Endothelial cell of umbilical vein (primary cell): Measurements from ENCODE around the gene TNPO3.

ENCODE experiments used
- EZH2 ChIP-seq: IDR thresholded peaks from 2 replicates; pipeline ENCODE4 v1.6.1; 2012; ENCODE audit warnings: borderline replicate concordance, low read depth, mild to moderate bottlenecking, moderate library complexity, low read length, inconsistent platforms; ENCODE audit not compliant: severe bottlenecking
- FOS ChIP-seq: IDR thresholded peaks from 2 replicates; pipeline ENCODE4 v1.6.1; 2011; ENCODE audit warnings: mild to moderate bottlenecking, low read length, moderate library complexity, borderline replicate concordance; ENCODE audit not compliant: insufficient read depth
- GATA2 ChIP-seq: IDR thresholded peaks from 2 replicates; pipeline ENCODE4 v1.7.0; 2011; ENCODE audit warnings: low read depth, mild to moderate bottlenecking, moderate library complexity, mixed read lengths, low read length; ENCODE audit not compliant: insufficient read length, insufficient read depth
- JUN ChIP-seq: IDR thresholded peaks from 2 replicates; pipeline ENCODE4 v1.6.1; 2011; ENCODE audit warnings: borderline replicate concordance, low read depth; ENCODE audit not compliant: insufficient read length, insufficient read depth
- MAX ChIP-seq: IDR thresholded peaks from 2 replicates; pipeline ENCODE4 v1.6.1; 2011; ENCODE audit not compliant: insufficient read depth, insufficient read length
- POLR2A ChIP-seq: IDR thresholded peaks from 2 replicates; pipeline ENCODE4 v1.6.1; 2012; ENCODE audit warnings: low read depth, mild to moderate bottlenecking, control low read depth, low read length
- TF ChIP-seq, protein P1 (sequence below), 2 donors: IDR thresholded peaks; 1 replicate in 1 of 2; 2 replicates in 1 of 2; pipeline ENCODE4 v1.5.1; 2011; ENCODE audit warnings: low read length in 2 of 2, mild to moderate bottlenecking in 2 of 2, moderate library complexity in 2 of 2, control low read depth in 1 of 2, inconsistent platforms in 1 of 2, low read depth in 1 of 2; ENCODE audit not compliant: insufficient read depth in 1 of 2; ENCODE audit errors: extremely low read depth in 1 of 2

DNA sequence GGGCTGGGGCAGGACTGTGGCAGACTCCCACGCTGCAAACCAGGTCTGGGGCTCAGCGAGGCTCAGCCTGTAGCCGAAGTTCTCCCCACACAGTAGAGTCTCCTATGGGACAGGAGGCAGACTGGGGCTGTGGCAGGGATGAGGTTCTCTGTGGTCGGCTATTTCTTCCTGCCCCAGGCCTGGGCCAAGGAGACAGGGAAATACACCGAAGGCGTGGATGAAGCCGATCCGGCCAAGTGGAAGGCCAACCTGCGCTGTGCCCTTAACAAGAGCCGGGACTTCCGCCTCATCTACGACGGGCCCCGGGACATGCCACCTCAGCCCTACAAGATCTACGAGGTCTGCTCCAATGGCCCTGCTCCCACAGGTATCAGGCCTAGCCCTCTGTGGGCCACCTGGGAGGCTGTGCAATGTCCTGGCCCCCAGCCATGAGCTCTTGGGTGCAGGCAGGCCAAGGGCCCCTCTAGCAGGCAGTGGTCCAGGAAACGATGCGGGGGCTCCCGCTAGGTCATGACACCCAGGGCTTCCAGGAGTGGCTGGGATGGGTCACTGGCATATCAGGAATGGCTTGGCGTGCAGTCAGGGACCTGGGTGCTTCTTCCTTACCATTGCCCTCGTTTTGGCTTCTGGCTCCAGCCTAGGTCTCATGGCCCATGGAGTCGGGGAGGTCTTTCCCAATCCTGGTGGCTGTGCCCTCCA lies 109.1 kb downstream of the TNPO3 start:
- TF ChIP-seq POLR2A: no peak
- TF ChIP-seq, protein P1, sequence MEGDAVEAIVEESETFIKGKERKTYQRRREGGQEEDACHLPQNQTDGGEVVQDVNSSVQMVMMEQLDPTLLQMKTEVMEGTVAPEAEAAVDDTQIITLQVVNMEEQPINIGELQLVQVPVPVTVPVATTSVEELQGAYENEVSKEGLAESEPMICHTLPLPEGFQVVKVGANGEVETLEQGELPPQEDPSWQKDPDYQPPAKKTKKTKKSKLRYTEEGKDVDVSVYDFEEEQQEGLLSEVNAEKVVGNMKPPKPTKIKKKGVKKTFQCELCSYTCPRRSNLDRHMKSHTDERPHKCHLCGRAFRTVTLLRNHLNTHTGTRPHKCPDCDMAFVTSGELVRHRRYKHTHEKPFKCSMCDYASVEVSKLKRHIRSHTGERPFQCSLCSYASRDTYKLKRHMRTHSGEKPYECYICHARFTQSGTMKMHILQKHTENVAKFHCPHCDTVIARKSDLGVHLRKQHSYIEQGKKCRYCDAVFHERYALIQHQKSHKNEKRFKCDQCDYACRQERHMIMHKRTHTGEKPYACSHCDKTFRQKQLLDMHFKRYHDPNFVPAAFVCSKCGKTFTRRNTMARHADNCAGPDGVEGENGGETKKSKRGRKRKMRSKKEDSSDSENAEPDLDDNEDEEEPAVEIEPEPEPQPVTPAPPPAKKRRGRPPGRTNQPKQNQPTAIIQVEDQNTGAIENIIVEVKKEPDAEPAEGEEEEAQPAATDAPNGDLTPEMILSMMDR (IDR thresholded peaks at IDR 0.05; ENCODE audit: extremely low read depth in 1 of 2, insufficient read depth in 1 of 2, low read depth in 1 of 2, low read length in 2 of 2): no peak
- no peak for TF ChIP-seq EZH2
- no peak for TF ChIP-seq MAX
- no peak for TF ChIP-seq GATA2
- TF ChIP-seq JUN: no peak
- no peak for TF ChIP-seq FOS
